HG03521 (cell line): Measurements from ENCODE around the gene ATP5MC3.

Experiments
- ATAC-seq: cut with Tn5 transposase; IDR thresholded peaks from one replicate; pipeline ENCODE4 v1.9.1; 2021; ENCODE audit warnings: mild to moderate bottlenecking, moderate library complexity; ENCODE audit not compliant: unreplicated experiment

ATP5MC3 gene

GRCh38 chr2:175168564-175168945 lies 13.0 kb downstream of the ATP5MC3 start:
- peak; percentile 16 for ATAC-seq

- ATAC-seq = peak; percentile 94
These were observed 13.5 kb downstream of the ATP5MC3 start, which contains the start of gene ATF2 for GRCh38 chr2:175167792-175168563. Gene ATF2 (minus strand): TSS chr2:175168203. CDS start chr2:175136443, 31,760 bp downstream.

GRCh38 chr2:175167076-175167791 lies 14.3 kb downstream of the ATP5MC3 start:
- peak; percentile 0 for ATAC-seq

- no peak for ATAC-seq
These were observed 15.2 kb downstream of the ATP5MC3 start for GRCh38 chr2:175166216-175166824.

- ATAC-seq = no peak
These were observed 17.3 kb downstream of the ATP5MC3 start for GRCh38 chr2:175164235-175164634.

GRCh38 chr2:175158894-175159293 lies 22.6 kb downstream of the ATP5MC3 start:
- no peak for ATAC-seq

GRCh38 chr2:175156534-175156933 lies 25.0 kb downstream of the ATP5MC3 start:
- ATAC-seq = no peak

GRCh38 chr2:175154661-175155082 lies 26.8 kb downstream of the ATP5MC3 start:
- peak; percentile 76 for ATAC-seq

- peak; percentile 73 for ATAC-seq
These were observed 29.3 kb downstream of the ATP5MC3 start for GRCh38 chr2:175152242-175152641.

- no peak for ATAC-seq
These were observed 29.7 kb downstream of the ATP5MC3 start for GRCh38 chr2:175151791-175152190.

- ATAC-seq = no peak
These were observed 34.3 kb downstream of the ATP5MC3 start for GRCh38 chr2:175147186-175147585.

GRCh38 chr2:175143678-175144077 lies 37.8 kb downstream of the ATP5MC3 start:
- no peak for ATAC-seq

GRCh38 chr2:175143191-175143590 lies 38.3 kb downstream of the ATP5MC3 start:
- ATAC-seq = no peak

- no peak for ATAC-seq
These were observed 41.2 kb downstream of the ATP5MC3 start for GRCh38 chr2:175140332-175140731.

- no peak for ATAC-seq
These were observed 43.7 kb downstream of the ATP5MC3 start for GRCh38 chr2:175137793-175138192.

- ATAC-seq = peak; percentile 58
These were observed 44.9 kb downstream of the ATP5MC3 start for GRCh38 chr2:175136334-175137215.

- ATAC-seq = no peak
These were observed 45.6 kb downstream of the ATP5MC3 start for GRCh38 chr2:175135862-175136261.

- ATAC-seq = no peak
These were observed 46.3 kb downstream of the ATP5MC3 start for GRCh38 chr2:175135177-175135576.

- no peak for ATAC-seq
These were observed 50.3 kb downstream of the ATP5MC3 start for GRCh38 chr2:175131252-175131651.

- ATAC-seq = no peak
These were observed 54.8 kb downstream of the ATP5MC3 start for GRCh38 chr2:175126661-175127060.
